ENCODE data around the gene RIN3.

- no peak for TF ChIP-seq EZH2 (IDR thresholded peaks at IDR 0.05)
- TF ChIP-seq EZH2phosphoT487 (IDR thresholded peaks at IDR 0.05), result no peak
- peak; percentile 30 for TF ChIP-seq CTCF (IDR thresholded peaks at IDR 0.05)
These were observed 176.8 kb downstream of the RIN3 start for GRCh38 chr14:92690171-92691011.

Measured in neural progenitor cell (in vitro differentiated cells).